22Rv1 (cell line): ENCODE results near the gene PDCD10.

Experiments used
- H3K27ac ChIP-seq: fragments of 450-650 bp; 2 replicates; pipeline ENCODE4 v1.5.1; 2017
- CTCF ChIP-seq: fragments of 450-650 bp; IDR thresholded peaks from 2 replicates; pipeline ENCODE4 v1.5.1; 2017; ENCODE audit warnings: mild to moderate bottlenecking
- ZFX ChIP-seq: fragments of 450-650 bp; IDR thresholded peaks from 2 replicates; pipeline ENCODE4 v1.6.1; 2017; ENCODE audit warnings: antibody characterized with exemption, borderline replicate concordance

The PDCD10 gene

GRCh38 chr3:167662919-167663400 lies 71.7 kb downstream of the PDCD10 start:
- H3K27ac ChIP-seq: no peak overlapping the region
- TF ChIP-seq ZFX: no peak
- TF ChIP-seq CTCF: no peak

GRCh38 chr3:167657684-167658225 lies 76.9 kb downstream of the PDCD10 start:
- H3K27ac ChIP-seq: no peak overlapping the region
- no peak for TF ChIP-seq ZFX
- no peak for TF ChIP-seq CTCF

GRCh38 chr3:167656821-167657220 lies 77.9 kb downstream of the PDCD10 start:
- H3K27ac ChIP-seq: no peak overlapping the region
- TF ChIP-seq CTCF (no peak), ZFX (no peak)

- TF ChIP-seq CTCF: no peak
- no peak for TF ChIP-seq ZFX
- no peak within 1 kb of the TSS for H3K27ac ChIP-seq
These were observed 80.9 kb downstream of the PDCD10 start, which contains the start of gene WDR49 for GRCh38 chr3:167653760-167654159. Gene WDR49, minus strand, starts transcription at chr3:167653942. Its CDS starts 517 bp downstream, at chr3:167653425.

- no peak for TF ChIP-seq ZFX
- no peak for TF ChIP-seq CTCF
- no peak overlapping the region for H3K27ac ChIP-seq
These were observed 81.5 kb downstream of the PDCD10 start for GRCh38 chr3:167653155-167653554.

- H3K27ac ChIP-seq: no peak overlapping the region
These were observed 82.9 kb downstream of the PDCD10 start for GRCh38 chr3:167651826-167652225.

GRCh38 chr3:167650459-167650858 lies 84.2 kb downstream of the PDCD10 start:
- no peak overlapping the region for H3K27ac ChIP-seq
- TF ChIP-seq CTCF (no peak), ZFX (no peak)

More at GRCh38 chr3:167651826-167652225, 82.9 kb downstream of the PDCD10 start:
- TF ChIP-seq ZFX (no peak), CTCF (no peak)
